EL (cell line): Measurements from ENCODE around the gene FBF1.

Experiments used
- DNase-seq: peaks from one replicate; pipeline ENCODE4 v3.0.0-alpha.2; 2016

FBF1 gene

DNA sequence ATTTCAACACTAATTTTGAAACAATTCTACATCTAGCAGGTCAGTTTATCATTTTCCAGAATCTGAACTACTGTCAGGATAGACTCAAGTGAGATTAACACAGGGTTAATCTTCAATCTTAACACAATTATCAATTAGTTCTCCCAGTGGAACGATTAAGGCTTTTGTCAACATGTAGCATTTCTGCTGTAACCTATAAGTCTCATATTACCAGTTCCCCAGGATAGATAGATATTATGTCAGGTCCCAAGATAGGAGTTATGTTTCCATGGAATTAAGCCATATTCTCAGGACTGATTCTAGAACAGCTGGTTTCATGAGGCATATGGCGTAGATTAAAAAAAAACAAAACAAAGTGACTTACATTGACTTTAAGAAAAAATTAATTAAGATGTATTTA, 4.4 kb upstream of the FBF1 start:
- no peak for DNase-seq

DNA sequence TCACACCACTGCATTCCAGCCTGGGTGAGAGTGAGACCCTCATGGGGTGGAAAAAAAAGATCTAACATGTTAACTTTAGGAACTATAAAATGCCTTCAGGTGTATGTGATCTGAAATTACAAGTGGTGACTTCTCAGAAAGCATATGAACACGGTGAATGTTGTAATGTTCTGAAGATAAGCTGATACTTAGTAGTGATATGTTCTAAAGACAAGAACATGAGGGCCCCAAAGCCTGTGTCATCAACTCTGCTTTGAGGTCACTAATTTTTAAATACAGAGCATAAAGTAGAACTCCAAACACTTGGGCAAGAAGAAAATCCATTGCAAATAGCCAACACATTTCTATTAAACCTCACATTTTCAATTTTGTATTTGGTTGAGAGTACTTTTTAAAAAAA, 2.6 kb upstream of the FBF1 start:
- no peak for DNase-seq

DNA sequence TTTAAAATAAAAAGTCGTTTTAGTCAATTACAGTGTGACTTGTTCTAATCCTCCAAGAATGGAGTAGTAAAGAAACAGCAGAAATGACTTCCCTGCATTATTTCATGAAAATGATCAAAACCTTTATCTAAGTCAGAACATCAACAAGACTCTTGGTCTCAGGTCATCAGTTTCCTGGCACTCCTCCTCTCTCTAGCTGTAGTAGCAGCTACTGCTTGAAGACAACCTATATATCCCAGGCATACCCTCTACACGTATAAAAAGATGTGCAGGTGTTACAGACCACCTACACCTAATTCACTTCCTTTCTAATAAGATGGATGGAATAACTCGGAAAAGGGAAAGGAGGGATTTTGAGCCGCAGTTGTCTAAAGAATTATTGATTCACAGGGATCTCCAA, 1.6 kb upstream of the FBF1 start:
- no peak for DNase-seq

DNA sequence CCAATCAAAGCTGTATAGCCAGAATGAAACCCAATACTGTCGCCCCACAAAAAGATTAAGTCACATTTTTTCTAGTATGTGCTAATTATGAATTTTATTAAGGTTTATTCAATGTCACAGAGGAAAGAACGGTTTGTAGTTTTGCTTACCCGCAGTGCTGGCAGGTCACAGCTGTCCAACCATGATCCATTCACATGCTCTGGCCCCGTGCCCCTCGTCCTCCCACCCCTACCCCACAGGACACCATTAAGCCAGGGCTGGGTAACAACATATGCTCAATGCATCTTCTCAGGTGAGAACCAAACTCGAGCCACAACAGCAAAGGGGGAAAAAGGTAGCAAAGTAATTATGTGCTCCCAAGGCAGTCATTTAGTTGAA, 589 bp upstream of the FBF1 start:
- no peak for DNase-seq

DNA sequence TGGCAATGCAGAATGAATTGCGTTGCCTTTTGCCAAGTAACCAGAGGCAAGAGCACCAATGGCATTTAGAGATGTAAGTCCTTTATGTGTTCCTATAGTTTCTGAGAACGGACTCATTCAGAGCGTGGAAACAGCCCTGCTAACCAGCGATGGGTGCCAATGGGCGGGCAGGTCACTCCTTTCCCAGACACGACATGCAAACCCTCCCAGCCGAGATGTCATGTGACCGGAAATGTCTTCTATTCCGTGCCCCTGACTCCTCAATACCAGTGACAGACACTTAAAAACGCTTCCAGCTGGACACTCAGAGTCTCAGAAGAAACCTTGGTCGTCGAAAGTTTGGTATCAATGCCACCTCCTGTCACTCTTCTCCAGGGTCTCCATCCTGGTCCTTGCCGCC, 3.2 kb downstream of the FBF1 start:
- no peak for DNase-seq

DNA sequence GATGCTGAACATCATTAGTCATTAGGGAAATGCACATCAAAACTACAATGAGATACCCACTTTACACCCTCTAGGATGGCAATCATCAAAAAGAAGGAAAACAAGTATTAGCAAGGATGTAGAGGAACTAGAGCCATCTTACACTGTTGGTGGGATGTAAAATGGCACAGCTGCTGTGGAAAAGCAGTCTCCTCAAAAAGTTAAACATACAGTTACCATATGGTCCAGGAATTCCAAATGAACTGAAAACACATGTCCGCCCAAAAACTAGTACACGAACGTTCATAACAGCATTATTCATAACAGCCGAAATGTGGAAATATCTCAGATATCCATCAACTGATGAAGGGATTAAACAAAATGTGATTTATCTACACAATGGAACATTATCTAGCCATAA, 7.0 kb downstream of the FBF1 start:
- no peak for DNase-seq

DNA sequence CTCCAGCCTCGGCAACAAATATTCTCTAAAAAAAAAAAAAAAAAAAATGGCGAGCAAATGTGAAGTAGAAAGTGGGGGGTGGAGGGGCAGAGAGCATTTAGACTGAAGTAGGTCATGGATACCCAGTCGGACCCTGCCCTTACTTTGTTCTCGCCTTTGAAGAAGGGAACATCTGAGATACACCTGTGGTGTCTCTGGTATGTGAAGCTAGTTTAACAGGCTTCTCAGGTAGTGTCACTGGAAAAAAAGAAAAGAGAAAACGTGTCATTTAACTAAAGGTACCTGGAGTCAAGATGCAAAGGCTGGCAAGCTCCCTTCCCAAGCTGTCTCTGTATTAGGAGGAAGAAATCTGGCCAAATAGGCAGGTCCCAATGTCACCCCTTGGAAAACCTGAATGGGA, 8.0 kb downstream of the FBF1 start:
- DNase-seq = no peak

DNA sequence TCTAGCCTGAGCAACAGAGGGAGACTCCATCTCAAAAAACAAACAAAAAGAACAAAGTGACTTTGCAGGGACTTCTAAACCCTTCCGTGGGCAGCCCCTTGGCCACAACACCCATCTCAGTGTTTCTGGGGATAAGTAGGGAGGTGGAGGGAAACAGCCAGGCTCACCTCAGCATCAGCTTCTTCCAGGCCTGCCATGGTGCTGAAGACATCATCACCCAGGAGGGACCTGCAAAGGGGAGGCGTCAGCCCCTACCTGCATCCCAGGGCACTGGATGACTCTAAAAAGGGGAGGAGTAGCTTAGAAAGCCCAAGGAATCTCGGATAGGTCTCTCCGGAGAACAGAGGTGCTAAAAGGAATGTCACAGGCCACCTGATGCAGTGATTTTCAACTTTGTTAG, 9.8 kb downstream of the FBF1 start:
- DNase-seq = no peak

DNA sequence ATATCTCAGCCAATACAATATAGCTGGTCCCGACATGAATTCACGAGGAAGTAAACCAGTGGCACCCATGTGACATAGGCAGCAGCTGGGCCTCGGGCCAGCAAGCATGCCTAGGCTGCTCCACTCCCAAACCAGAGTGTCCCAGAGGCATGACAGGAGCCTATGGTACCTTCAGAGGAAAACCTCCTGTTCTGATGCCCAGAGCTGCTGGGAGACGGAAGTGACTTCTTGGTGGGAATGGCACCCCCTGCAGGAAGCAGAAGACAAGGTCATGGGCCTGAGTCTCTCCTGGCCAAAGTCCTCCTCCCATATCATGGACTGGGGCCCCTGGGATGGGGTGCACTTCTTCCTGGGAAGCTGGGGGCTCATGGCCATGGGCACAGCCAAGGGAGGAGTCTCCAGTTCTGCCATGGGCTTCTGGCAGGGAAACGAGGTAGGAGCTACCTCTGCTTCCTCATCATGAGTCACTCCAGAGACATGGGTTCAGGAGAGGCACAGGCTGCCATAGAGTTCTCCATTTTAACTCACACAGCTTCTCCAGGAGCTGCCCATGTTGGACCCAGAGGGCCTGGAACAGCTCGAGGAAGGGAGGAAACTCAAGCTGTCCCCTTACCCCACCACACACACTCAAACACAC, 13.4 kb downstream of the FBF1 start:
- DNase-seq = no peak

DNA sequence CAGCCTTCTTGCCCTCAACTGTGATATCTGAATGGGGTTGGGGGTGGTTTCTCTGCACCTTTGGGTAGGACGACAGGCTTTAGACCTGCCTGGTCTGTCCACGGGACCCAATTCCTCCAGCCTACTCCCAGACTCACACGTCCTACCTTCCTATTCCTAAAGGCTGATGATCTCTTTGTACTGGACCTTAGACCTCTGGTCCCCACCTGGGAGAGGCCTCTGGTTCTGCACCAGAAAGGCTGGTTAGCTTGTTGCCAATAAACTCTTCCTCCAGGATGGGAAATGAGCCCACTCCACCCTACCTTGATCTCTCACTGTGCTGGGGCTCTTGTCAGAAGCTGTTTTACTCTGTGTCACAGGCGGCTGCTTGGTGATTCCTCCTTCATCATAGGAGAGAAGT, 14.4 kb downstream of the FBF1 start:
- no peak for DNase-seq

DNA sequence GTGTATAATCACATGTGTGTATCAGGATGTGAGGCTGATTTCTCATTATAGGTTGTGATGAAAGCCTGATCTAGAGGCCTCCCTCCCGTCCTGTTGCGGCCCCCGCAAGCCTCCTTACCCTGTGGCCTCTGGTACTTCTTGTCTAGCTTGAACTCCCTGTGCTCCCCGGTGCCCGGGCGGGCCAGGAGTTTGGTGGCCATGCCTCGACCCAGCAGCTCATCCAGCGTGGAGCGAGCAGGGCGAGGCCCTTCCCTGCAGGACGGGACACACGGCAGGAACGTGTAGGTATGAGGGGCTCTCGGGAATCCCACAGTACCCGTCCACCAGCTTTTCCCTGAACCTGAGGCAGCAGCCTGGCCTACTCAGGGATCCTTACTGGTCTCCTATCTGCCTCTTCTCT, 14.9 kb downstream of the FBF1 start:
- no peak for DNase-seq

DNA sequence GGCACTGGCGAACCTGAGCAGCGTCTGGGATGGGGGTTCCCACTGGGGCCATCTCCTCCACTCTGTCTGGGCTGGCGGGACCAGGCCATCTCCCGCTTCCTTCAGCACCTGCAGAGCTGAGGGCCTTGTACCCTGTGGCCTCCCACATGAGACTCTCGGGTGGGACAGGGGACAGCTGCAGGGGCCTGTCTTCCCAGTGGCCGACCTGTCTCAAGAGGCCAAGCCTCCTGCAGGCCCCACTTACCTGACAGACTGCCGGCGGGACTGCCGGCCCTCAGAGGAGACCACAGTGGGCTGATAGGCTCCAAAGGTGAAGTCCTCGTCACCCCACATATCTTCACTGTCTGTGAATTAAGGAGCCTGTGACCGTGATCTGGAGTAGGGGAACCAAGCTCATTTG, 15.7 kb downstream of the FBF1 start:
- DNase-seq = no peak

DNA sequence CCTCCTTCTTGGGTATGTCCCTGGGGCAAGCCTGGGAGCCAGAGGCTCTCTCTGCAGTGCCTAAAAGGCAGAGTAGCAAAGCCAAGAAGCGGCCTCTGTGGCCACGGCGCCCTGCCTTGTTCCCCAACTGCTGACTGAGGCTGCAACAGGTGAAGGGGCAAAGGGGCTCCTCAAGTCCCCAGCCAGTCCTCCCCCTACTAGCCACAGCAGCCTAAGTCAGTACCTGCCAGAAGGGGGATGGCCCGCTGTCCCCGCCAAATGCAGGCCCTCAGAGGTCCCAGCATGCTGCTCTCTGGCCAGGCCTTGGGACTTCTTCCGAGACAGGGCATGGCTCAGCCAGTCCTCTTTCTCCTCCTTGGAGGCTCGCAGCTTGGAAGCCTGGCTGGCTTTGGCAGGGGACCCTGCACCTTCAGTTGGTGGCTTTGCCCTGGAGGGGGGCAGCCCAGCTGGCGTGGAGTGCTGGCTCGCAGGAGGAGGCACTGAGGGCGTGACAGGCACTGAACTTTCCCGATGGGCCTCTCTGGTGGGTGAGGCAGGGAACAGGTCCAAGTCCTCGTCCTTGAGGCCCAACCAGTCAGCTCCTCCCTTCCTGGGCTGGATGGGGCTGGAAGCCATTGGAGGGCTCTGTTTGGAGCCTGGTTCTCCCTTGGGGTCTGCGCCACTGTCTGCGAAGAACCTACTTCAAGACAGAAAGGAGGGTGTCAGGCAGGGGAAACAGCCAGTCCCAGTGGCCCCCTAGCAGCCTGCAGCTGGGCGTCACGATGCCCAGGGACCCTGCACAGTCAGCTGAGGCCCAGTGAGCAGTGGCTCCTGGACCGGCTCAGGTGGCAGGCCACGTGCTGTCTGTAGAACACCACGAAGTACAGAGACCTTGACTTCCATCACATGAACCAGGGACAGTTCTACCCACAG, 17.6 kb downstream of the FBF1 start:
- DNase-seq = no peak

DNA sequence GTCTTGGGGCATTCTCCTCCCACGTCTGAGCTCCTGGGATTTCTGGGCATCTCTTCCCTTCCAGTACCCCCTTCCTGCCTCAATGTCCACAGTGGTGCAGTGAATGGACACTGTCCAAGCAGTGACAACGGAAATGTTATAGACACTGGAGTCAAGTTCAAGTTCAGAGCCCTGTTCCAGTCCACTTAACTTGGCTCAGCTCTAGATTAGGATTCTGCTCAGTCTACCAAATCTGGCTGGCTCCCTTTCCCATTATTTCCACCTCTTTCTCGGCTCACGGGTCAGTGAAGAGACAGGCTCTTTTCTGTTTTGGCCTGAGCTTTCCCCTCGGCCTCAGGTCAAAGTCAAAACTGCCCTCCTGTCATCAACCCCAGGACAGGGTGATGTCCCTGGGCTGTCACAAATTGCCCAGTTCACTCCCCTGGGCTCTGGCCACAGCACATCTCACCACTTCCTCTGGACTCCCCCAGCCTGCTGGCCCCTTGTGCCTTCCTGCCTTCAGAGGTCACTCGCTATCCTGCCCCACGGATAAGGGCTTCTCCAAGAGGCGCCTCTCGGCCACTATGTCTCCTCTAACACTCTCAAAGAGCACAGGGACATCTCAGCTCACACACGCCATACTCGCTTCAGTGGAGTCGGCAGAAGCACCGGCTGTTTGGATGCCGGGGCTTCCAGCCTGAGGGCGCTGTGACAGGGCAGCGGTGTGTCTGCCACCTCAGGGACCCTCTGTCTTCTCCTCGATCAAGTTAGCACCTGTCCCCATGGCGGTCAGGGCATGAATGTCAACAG, 18.5 kb downstream of the FBF1 start:
- no peak for DNase-seq

DNA sequence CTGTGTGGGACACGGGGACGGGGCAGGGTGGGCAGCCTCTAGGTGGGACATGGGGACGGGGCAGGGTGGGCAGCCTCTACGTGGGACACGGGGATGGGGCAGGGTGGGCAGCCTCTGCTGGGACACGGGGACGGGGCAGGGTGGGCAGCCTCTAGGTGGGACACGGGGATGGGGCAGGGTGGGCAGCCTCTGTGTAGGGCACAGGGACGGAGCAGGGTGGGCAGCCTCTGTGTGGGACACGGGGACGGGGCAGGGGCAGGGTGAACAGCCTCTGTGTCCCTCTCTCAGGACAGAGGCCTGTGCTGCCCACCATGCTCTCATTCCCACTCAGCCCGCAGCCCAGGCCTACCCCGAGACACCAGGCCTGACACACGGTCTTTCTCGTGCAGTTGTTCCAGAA, 19.2 kb downstream of the FBF1 start:
- no peak for DNase-seq

DNA sequence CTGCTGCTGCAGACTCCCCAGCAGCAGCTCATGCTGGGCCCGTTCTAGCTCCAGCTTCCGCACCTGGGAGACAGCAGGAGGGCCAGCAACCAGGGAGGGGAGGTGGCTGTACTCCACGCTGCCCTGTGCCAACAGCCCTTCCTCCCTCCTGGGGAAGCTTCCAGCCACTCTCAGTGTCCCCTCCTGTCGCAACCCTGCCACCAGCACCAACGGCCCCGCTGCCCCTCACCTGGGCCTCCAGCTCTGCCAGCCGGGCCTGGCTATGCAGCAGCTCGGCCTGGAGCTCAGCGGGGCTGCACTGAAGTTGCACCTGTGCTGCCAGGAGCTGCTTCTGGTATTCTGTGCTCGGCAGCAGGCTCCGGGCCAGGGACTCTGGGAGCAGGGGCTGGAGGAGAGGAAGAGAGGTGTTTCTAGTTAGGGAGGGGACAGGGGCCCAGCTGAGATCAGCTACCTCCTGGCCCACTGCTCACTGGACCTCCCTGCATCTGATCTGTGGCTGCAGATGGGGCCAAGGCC, 20.7 kb downstream of the FBF1 start:
- no peak for DNase-seq

DNA sequence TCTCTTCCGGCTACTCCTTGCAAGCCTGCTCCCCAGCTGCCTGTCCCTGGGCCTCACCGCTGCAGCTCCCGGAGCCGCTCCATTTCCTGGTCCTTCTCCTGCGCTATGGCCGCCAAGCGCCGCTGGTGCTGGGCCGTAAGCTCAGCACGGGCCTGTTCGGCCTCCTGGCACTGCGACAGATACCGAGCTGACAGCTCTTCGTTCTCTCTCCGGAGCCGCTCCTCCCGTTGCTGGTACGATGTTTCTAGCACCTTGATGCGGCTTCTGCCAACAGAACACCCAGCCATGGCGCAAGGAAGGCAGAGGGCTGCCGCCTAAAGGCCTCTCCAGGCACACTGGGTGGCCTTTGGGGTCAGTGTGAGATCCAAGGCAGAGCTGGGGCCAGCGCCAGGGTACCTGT, 21.2 kb downstream of the FBF1 start:
- DNase-seq = no peak

DNA sequence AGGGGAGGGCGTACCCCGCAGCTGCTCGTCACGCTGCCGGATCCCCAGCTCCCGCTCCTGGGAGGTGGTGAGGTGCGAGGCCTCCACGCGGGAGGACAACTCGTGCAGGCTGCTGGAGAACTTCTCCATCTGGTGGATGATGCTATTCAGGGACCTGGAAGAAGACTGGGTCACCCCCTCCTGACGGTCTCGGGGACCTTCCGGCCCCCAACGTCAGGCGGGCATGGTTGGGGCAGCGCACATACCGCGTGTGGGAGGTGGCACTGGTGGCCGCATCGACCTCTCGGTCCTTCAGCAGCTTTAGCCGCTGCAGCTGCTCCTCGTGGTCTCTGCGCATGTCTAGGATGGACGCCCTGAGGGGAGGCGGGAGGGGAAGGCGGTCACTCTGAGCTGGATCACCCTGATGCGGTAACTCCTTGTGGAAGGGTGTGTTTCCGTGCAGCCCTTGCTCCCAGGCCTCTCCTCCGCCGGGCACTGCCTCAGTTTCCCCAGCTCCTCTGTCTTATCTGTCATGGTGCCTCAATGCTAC, 22.9 kb downstream of the FBF1 start:
- DNase-seq = no peak

DNA sequence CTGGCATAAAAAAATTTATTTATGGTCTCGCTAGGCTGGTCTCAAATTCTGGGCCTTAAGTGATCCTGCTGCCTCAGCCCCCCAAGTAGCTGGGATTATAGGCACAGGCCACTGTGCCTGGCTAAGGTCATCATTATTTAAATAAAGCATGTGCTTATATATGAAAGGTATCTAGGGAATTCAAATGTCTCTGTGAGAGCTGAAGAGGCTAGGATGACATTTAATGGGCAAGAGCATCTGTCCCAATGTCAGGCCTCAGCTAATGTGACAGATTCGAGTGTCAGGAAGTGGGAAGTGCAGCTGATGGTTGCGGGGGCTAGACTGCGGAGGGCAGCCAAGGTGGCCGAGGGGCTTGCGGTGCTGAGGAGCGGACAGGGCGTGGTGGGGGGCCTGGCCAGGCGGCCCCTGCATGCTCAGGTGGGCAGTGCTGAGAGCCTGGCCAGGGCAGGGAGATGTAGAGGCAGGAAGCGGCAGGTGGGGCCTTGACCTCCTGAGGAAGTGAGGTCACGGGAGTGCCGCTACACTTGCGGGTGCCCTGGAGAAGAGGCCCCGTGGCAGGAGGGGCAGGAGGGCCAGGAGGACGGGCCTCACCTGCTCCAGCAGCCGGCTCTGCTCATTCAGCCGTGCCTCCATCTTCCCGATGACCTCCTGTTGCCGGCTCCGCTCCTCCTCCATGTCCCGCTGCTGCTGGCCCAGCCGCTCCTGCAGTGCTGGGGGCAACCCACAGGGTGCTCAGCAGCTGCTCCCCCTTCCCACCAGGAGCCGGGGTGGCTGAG, 23.5 kb downstream of the FBF1 start:
- DNase-seq = no peak

DNA sequence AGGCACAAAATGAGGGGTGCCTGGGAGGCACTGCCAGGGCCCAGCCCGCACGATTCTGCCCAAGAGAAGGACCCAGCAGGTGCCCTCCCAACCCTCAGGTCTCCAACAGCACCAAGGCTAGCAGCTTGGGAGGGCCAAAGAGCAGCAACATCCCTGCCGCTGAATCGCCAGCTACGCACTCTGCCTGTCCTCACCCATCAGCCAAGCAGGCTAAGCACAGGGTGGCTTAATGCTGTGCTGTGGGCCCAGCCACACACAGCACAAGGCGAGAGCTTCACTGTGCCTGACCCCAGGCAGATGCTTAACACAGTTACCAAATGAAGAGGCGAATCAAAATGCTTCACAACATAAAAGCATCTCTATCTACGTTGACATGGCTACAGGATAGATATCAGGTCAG, 25.6 kb downstream of the FBF1 start:
- no peak for DNase-seq

DNA sequence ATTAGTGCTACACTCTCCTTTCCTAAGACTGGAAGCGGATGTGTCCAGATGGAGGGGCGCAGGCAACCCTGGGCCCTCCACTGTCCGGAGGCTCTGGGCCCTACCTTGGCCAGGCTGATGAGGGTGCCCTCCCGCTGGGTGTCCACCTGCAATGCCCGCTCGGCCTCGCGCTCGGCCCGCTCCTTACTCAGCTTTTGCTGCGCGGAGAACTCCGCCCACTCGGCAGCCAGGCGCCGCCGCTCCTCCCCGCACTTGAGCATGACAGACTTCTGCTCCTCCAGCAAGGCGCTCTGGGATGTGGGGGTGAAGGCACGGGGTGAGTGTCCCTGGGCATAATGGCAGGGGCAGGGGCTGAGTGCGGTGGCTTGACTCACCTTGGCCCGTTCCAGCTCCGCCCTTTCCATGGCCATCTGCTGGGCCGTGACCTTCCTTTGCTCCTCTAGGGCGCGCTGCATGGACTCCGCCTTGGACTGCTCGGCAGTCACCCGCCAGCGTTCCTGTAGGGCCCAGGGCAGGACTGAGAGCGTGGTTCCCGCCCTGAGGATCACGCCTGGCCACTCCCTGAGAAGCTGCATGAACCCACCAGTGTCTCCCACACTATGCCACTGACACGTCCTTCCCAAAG, 26.1 kb downstream of the FBF1 start:
- no peak for DNase-seq

DNA sequence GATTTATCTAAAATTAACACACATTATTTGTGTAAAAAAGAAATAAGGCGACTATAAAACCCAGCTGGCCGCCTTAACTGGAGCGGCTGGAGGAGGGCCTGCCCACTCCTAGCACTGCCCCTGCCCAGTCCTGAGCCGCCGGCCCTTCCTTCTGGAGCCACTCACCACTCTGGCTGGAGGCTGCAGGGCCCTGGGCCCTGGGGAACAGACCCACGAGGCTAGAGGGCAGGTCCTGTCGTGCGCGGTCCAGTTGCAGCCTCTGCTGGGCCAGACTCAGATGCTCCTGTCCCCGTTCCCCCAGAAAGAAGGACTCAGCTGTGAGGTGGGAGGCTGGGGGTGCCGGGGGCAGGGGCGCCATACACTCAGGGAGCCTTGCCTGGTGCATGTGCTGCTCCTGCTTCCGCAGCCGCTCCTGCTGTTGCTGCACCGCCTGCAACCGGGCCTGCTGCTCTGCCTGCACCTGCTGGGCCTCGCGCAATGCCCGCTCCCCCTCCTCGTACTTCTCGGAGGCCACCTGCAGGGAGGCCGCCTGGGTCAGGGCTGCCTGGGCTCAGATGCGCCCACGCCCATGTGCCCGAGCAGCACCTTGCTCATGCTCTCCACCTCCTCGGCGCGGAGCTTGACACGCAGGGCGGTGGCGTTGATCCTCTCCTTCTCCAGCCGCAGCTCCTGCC, 27.2 kb downstream of the FBF1 start:
- DNase-seq = no peak
